GM12878 (cell line): ENCODE measurements around the gene ATP2C1. TPM values are rescaled to one million over a fixed set of nuclear protein-coding genes. Genes with fewer than 3 reads are reported as not detected.

ENCODE experiments used
- ATAC-seq: fragments of 200-7000 bp; cut with Tn5 transposase; 3 replicates; pipeline ENCODE4 v1.9.1; 2020; ENCODE audit warnings: mild to moderate bottlenecking, moderate library complexity
- BruUV-seq: library from RNA; stranded (reverse); fragments of 400-500 nt; replicated peaks from 2 replicates; lab custom pipeline; 2021; lab: Mats Ljungman, UMichigan
- CTCF ChIA-PET: fragments of 300-600 bp; sonication (Branson Sonifier 250); formaldehyde crosslinking; extraction: SDS; loops from one replicate; lab custom pipeline; 2021; ENCODE audit warnings: inconsistent platforms; lab: Yijun Ruan, JAX
- POLR2A ChIA-PET: fragments of 350-600 bp; formaldehyde crosslinking; extraction: SDS; loops from one replicate; lab custom pipeline; 2021; ENCODE audit warnings: inconsistent platforms; lab: Charles Lee
- RAD21 ChIA-PET: fragments of 300-600 bp; sonication (Branson Sonifier 250); formaldehyde crosslinking; loops from one replicate; lab custom pipeline; 2023; ENCODE audit warnings: antibody characterized with exemption; ENCODE audit not compliant: unreplicated experiment; lab: Charles Lee
- SMC1A ChIA-PET: fragments of 300-600 bp; sonication (Branson Sonifier 250); formaldehyde crosslinking; loops from one replicate; lab custom pipeline; 2023; ENCODE audit not compliant: unreplicated experiment, uncharacterized antibody; lab: Charles Lee
- DNase-seq: peaks from one replicate; pipeline ENCODE4 v3.0.0-alpha.2; 2011; ENCODE audit warnings: low read depth, low spot score
- FAIRE-seq: peaks from 3 replicates; lab custom pipeline; 2011; peaks lifted over from hg19 to GRCh38; lab: Jason Lieb, UNC
- H2AFZ ChIP-seq: 2 replicates; pipeline ENCODE4 v1.6.0; 2011; ENCODE audit warnings: low read depth, low read length, control low read depth; ENCODE audit not compliant: control insufficient read depth
- H3K27ac ChIP-seq: 2 replicates; pipeline ENCODE4 v1.5.1; 2011; ENCODE audit warnings: control low read depth; ENCODE audit not compliant: control insufficient read depth, insufficient read depth
- H3K27me3 ChIP-seq, 2 experiments: replicated peaks in 1 of 2; 2 replicates each; pipeline versions ENCODE4 v1.6.0 to v1.6.1; 2011; ENCODE audit warnings: low read length in 1 of 2; ENCODE audit not compliant: control insufficient read depth in 2 of 2, insufficient read depth in 2 of 2
- H3K36me3 ChIP-seq, 2 experiments: 2 replicates each; pipeline ENCODE4 v1.5.1; 2011; ENCODE audit warnings: low read length in 1 of 2; ENCODE audit not compliant: control insufficient read depth in 2 of 2, insufficient read depth in 2 of 2
- H3K4me1 ChIP-seq: 2 replicates; pipeline ENCODE4 v1.6.1; 2011; ENCODE audit warnings: mild to moderate bottlenecking, low read length, moderate library complexity, mixed read lengths; ENCODE audit not compliant: control insufficient read depth, insufficient read depth
- H3K4me2 ChIP-seq: 2 replicates; pipeline ENCODE4 v1.6.0; 2011; ENCODE audit warnings: control low read depth; ENCODE audit not compliant: control insufficient read depth, insufficient read depth
- H3K4me3 ChIP-seq: fragments of 200-600 bp; sonication (generic); 2 replicates; pipeline ENCODE4 v1.5.1; 2016
- H3K79me2 ChIP-seq: 2 replicates; pipeline ENCODE4 v1.6.0; 2011; ENCODE audit warnings: low read length; ENCODE audit not compliant: control insufficient read depth, insufficient read depth
- H3K9ac ChIP-seq: 2 replicates; pipeline ENCODE4 v1.8.0; 2011; ENCODE audit warnings: low read length, control low read depth, mixed read lengths; ENCODE audit not compliant: control insufficient read depth, insufficient read depth
- H3K9me3 ChIP-seq: replicated peaks from 3 replicates; pipeline ENCODE4 v1.5.1; 2011; ENCODE audit warnings: mild to moderate bottlenecking, low read length; ENCODE audit not compliant: control insufficient read depth, insufficient read depth
- H4K20me1 ChIP-seq: 2 replicates; pipeline ENCODE4 v1.6.0; 2011; ENCODE audit not compliant: control insufficient read depth, insufficient read depth
- CEBPB ChIP-seq, 2 experiments: fragments of 150-350 bp in 1 of 2; IDR thresholded peaks; 2 replicates each; pipeline ENCODE4 v1.6.1; 2012 to 2014; ENCODE audit warnings: low read depth in 2 of 2, low read length in 2 of 2, borderline replicate concordance in 1 of 2, inconsistent platforms in 1 of 2
- MEF2A ChIP-seq: IDR thresholded peaks from 2 replicates; pipeline ENCODE4 v1.6.1; 2011; ENCODE audit warnings: low read depth, mild to moderate bottlenecking, low read length, moderate library complexity; ENCODE audit not compliant: insufficient read depth
- NFYA ChIP-seq: IDR thresholded peaks from 2 replicates; pipeline ENCODE4 v1.6.1; 2011; ENCODE audit warnings: low read depth, mild to moderate bottlenecking, low read length, improper control_type of control experiment, borderline replicate concordance
- NFYB ChIP-seq: IDR thresholded peaks from 2 replicates; pipeline ENCODE4 v1.6.1; 2011; ENCODE audit warnings: low read depth, mild to moderate bottlenecking, low read length, improper control_type of control experiment, moderate library complexity; ENCODE audit not compliant: insufficient read depth
- NR2C2 ChIP-seq: IDR thresholded peaks from 2 replicates; pipeline ENCODE4 v1.6.1; 2011; ENCODE audit warnings: borderline replicate concordance, low read depth; ENCODE audit not compliant: control insufficient read depth, insufficient read length
- RUNX3 ChIP-seq: IDR thresholded peaks from 2 replicates; pipeline ENCODE4 v1.6.1; 2012; ENCODE audit warnings: low read length, inconsistent platforms
- SIX5 ChIP-seq: IDR thresholded peaks from 2 replicates; pipeline ENCODE4 v1.6.1; 2011; ENCODE audit warnings: mild to moderate bottlenecking, low read depth, low read length, moderate library complexity; ENCODE audit not compliant: severe bottlenecking
- ZNF217 ChIP-seq: fragments of 450-650 bp; IDR thresholded peaks from 2 replicates; pipeline ENCODE4 v1.6.1; 2017; ENCODE audit warnings: antibody characterized with exemption, mild to moderate bottlenecking
- WGBS: methylation state at CpG from one replicate; pipeline ENCODE4 v1.1.6; 2016; ENCODE audit warnings: low lambda C conversion rate; ENCODE audit not compliant: insufficient replicate concordance, insufficient coverage; ENCODE audit errors: missing lambda C conversion rate; 5-methylcytosine and 5-hydroxymethylcytosine counted together
- in situ Hi-C: fragments of 300-500 bp; cut with MboI; formaldehyde crosslinking; loops from 9 replicates; pipeline ENCODE4 v1.14.3; 2018; ENCODE audit warnings: mixed read lengths
- intact Hi-C: fragments of 100-400 bp; cut with micrococcal nuclease; formaldehyde crosslinking; loops from one replicate; pipeline ENCODE4 v1.14.2; 2022; ENCODE audit not compliant: unreplicated experiment
- polyA plus RNA-seq, 11 experiments: library from polyadenylated mRNA; depleted of rRNA in 4 of 11; unstranded in 6 of 11; stranded (reverse) in 5 of 11; fragments of >200 nt; fragmentation: Nextera tagmentation in 4 of 11; fragmentation: Illumina TruSeq in 1 of 11; extraction: Ambion mirVana in 4 of 11; extraction: Trizol in 1 of 11; gene quantifications; 1 replicate in 1 of 11; 2 replicates in 10 of 11; pipeline versions ENCODE4 v1.2.1 to v1.2.3, GENCODE V29; 2011 to 2016; ENCODE audit warnings: inconsistent platforms in 2 of 11, missing spikeins in 2 of 11, low read depth in 1 of 11
- total RNA-seq, 4 experiments: library from RNA; depleted of rRNA in 3 of 4; stranded (reverse); fragments of >200 nt in 3 of 4; fragmentation: Illumina TruSeq in 1 of 4; extraction: Trizol in 1 of 4; gene quantifications; 2 replicates each; pipeline versions ENCODE4 v1.2.1 to v1.2.3, GENCODE V29; 2013 to 2021
- TF ChIP-seq, protein P1 (sequence below): fragments of 450-650 bp; IDR thresholded peaks from 2 replicates; pipeline ENCODE4 v1.6.1; 2016; ENCODE audit warnings: mild to moderate bottlenecking, moderate library complexity, borderline replicate concordance

Gene ATP2C1
- total and polyA plus RNA-seq, 10 of the 15 experiments (the other 5 are each of a cell fraction or from before 2014, with no cell fraction given) = 20.6 to 116 (median 55.1) TPM

DNA sequence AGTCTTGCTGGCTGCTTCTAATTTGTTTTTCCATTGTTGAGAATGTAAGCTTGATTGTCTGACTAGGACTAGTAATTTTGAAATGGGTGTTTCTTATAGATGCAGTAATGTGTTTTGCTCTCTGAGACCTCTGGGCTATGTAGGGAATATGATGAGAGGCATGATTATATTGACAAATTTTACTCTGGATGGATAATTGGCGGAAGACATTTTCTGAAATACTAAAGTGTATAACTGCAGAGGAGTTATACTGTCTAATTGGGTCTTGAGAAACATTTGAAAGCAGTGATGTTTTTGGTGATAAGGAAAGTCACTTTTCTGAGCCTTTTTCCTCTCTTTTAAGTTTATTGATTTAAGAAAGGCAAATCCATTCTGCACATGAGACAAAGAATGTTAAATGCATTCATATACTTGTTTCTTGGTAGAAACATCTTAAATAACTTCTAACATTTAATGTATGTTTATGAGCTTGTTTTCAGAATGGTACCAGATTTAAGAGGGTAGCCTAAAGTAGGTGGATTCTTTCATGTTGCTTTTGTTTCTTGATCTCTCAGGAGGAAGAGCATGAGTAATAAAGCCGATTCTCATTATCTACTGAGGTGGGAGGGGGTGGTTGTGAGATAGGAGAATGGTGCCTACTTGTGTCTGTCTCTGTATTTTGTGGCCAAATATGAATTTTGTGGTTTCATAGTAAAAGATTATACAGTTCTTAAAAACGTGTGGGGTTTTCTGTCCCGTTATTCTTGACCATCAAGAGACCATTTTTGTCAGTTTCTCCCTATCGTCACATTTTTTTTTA is 2.0 kb downstream of the ATP2C1 start:
- ChIA-PET RAD21 (interaction anchor here (0.9 to 7.0 kb wide), 6 partner anchors 22 to 149 kb away, joined by 3 to 132 read pairs (median 4); partner anchors contain the start of genes ASTE1, NEK11 and PIK3R4), POLR2A (interaction anchor here (1.8 to 6.5 kb wide), 2 partner anchors 45 to 130 kb away, joined by 5 to 47 read pairs; partner anchors contain the start of genes ASTE1 and NEK11), CTCF (interaction anchor here (0.6 to 10.0 kb wide), 6 partner anchors 10 to 166 kb away, joined by 3 to 200 read pairs (median 6); partner anchors contain the start of gene PIK3R4), SMC1A (interaction anchor here (0.6 to 9.7 kb wide), 8 partner anchors 20 to 135 kb away, joined by 3 to 163 read pairs (median 9); no protein-coding TSS in a partner anchor)
- H3K27me3 ChIP-seq = no peaks in the 10 kb centered on the region
- no peak for DNase-seq
- TF ChIP-seq RUNX3 = peak; percentile 62; the same call in 1 of the 2 replicates
- no peak for TF ChIP-seq MEF2A
- TF ChIP-seq SIX5 = no peak
- no peak for TF ChIP-seq CEBPB (IDR thresholded peaks at IDR 0.05; ENCODE audit: borderline replicate concordance in 1 of 2, low read depth in 2 of 2, low read length in 2 of 2)
- TF ChIP-seq, protein P1, sequence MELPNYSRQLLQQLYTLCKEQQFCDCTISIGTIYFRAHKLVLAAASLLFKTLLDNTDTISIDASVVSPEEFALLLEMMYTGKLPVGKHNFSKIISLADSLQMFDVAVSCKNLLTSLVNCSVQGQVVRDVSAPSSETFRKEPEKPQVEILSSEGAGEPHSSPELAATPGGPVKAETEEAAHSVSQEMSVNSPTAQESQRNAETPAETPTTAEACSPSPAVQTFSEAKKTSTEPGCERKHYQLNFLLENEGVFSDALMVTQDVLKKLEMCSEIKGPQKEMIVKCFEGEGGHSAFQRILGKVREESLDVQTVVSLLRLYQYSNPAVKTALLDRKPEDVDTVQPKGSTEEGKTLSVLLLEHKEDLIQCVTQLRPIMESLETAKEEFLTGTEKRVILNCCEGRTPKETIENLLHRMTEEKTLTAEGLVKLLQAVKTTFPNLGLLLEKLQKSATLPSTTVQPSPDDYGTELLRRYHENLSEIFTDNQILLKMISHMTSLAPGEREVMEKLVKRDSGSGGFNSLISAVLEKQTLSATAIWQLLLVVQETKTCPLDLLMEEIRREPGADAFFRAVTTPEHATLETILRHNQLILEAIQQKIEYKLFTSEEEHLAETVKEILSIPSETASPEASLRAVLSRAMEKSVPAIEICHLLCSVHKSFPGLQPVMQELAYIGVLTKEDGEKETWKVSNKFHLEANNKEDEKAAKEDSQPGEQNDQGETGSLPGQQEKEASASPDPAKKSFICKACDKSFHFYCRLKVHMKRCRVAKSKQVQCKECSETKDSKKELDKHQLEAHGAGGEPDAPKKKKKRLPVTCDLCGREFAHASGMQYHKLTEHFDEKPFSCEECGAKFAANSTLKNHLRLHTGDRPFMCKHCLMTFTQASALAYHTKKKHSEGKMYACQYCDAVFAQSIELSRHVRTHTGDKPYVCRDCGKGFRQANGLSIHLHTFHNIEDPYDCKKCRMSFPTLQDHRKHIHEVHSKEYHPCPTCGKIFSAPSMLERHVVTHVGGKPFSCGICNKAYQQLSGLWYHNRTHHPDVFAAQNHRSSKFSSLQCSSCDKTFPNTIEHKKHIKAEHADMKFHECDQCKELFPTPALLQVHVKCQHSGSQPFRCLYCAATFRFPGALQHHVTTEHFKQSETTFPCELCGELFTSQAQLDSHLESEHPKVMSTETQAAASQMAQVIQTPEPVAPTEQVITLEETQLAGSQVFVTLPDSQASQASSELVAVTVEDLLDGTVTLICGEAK = no peak
- TF ChIP-seq NFYB = no peak
- TF ChIP-seq NFYA = no peak
- no peak for TF ChIP-seq ZNF217
- no peak for TF ChIP-seq NR2C2
- H3K79me2 ChIP-seq = peaks cover 80% of the 10 kb centered on the region
- peak overlapping the region; percentile 81 for H3K4me2 ChIP-seq
- in situ Hi-C loops = no loop called here
- no peak overlapping the region for H3K27ac ChIP-seq
- H3K9ac ChIP-seq = no peak overlapping the region
- intact Hi-C loops = no loop called here
- WGBS = 48% methylated on average over 5 of the region's 5 CpGs
- peak; percentile 9; the same call in 1 of the 3 replicates for ATAC-seq
- no peaks in the 10 kb centered on the region for H3K9me3 ChIP-seq
- FAIRE-seq = peak; percentile 31
- no peak overlapping the region for H2AFZ ChIP-seq
- H3K4me3 ChIP-seq = peak overlapping the region; percentile 86
- H4K20me1 ChIP-seq = no peaks in the 10 kb centered on the region
- no TSS peak for BruUV-seq
- H3K4me1 ChIP-seq = peaks cover 10% of the 10 kb centered on the region
- no peaks in the 10 kb centered on the region for H3K36me3 ChIP-seq
